ENCODE data around the gene PANK1.

DNA sequence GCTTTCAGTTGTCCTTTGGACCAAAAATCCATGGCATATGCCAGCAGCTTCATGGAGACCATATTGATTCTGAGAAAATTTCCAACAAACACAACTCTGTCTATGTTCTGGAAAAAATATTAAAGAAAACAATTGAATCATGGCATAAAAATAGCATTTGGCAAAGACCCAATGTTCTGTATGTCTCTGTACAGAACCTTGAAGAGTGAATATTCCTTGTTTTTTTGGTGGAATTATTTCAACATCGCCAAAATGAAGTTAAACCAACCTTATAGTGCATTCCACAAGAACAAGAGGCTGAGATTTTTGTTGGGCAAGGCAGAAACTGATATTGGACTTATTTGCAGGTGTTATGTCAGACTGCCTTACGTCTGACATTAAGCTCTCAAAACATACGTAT lies 56.4 kb downstream of the PANK1 start:
- TF ChIP-seq, protein P1, sequence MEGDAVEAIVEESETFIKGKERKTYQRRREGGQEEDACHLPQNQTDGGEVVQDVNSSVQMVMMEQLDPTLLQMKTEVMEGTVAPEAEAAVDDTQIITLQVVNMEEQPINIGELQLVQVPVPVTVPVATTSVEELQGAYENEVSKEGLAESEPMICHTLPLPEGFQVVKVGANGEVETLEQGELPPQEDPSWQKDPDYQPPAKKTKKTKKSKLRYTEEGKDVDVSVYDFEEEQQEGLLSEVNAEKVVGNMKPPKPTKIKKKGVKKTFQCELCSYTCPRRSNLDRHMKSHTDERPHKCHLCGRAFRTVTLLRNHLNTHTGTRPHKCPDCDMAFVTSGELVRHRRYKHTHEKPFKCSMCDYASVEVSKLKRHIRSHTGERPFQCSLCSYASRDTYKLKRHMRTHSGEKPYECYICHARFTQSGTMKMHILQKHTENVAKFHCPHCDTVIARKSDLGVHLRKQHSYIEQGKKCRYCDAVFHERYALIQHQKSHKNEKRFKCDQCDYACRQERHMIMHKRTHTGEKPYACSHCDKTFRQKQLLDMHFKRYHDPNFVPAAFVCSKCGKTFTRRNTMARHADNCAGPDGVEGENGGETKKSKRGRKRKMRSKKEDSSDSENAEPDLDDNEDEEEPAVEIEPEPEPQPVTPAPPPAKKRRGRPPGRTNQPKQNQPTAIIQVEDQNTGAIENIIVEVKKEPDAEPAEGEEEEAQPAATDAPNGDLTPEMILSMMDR (IDR thresholded peaks at IDR 0.05) = no peak
- TF ChIP-seq EZH2 (IDR thresholded peaks at IDR 0.05) (no peak), EZH2phosphoT487 (IDR thresholded peaks at IDR 0.05) (no peak)
